Astrocyte (in vitro differentiated cells and primary cell): ENCODE measurements around the gene CPNE1.

Source experiments
- CTCF ChIP-seq: IDR thresholded peaks from 2 replicates; pipeline ENCODE4 v1.5.1; 2011; ENCODE audit warnings: low read depth, mild to moderate bottlenecking, inconsistent platforms, low read length, moderate library complexity; ENCODE audit not compliant: insufficient read depth
- EZH2 ChIP-seq: IDR thresholded peaks from 2 replicates; pipeline ENCODE4 v1.6.1; 2012; ENCODE audit warnings: mild to moderate bottlenecking, low read length, inconsistent platforms; ENCODE audit not compliant: insufficient read depth

DNA sequence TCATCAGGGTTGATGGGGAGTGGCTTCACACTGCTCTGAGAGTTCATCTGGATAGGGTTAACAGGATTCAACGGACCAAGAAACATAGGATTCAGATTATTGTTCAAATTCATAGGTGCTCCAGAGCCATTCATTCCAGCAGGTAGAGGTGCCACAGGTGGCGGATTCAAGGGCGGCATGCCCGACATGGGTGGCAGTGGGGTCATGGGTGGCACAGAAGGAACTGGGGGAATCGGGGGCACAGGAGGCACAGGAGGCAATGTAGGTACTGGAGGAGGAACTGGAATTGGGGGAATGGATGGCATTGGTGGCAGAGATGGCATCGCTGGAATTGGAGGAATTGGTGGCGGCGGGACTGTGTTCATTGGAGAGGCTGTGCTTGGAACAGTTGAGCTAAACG lies 10.3 kb downstream of the CPNE1 start:
- TF ChIP-seq CTCF (no peak), EZH2 (no peak)
